IMR-90 (cell line): ENCODE results near the gene RAB11A. TPM values are rescaled to one million over a fixed set of nuclear protein-coding genes. Genes with fewer than 3 reads are reported as not detected.

ENCODE experiments used
- ATAC-seq: fragments of 200-7000 bp; cut with Tn5 transposase; 2 replicates; pipeline ENCODE4 v1.9.1; 2020; ENCODE audit warnings: low read depth, mild to moderate bottlenecking, moderate library complexity
- BruUV-seq: library from RNA; stranded (reverse); fragments of 400-500 nt; replicated peaks from 2 replicates; lab custom pipeline; 2021; lab: Mats Ljungman, UMichigan
- CTCF ChIA-PET: fragments of 300-600 bp; formaldehyde crosslinking; extraction: SDS; loops from one replicate; lab custom pipeline; 2021; ENCODE audit warnings: antibody characterized with exemption; lab: Yijun Ruan, JAX
- POLR2A ChIA-PET: fragments of 300-600 bp; sonication (Branson Sonifier 250); formaldehyde crosslinking; loops from one replicate; lab custom pipeline; 2022; ENCODE audit warnings: antibody characterized with exemption; ENCODE audit not compliant: unreplicated experiment; lab: Charles Lee
- DNase-seq: peaks from one replicate; pipeline ENCODE4 v3.0.0; 2013
- H2AFZ ChIP-seq: replicated peaks from 2 replicates; pipeline ENCODE3; 2013; ENCODE audit warnings: low read length, mild to moderate bottlenecking; ENCODE audit not compliant: poor library complexity
- H2AK5ac ChIP-seq: 2 replicates; pipeline ENCODE4 v1.6.1; 2013; ENCODE audit warnings: low read depth, low read length, inconsistent platforms
- H2AK9ac ChIP-seq: replicated peaks from 2 replicates; pipeline ENCODE3; 2013; ENCODE audit warnings: mild to moderate bottlenecking, low read depth, low read length, moderate library complexity; ENCODE audit not compliant: poor library complexity
- H2BK120ac ChIP-seq: 2 replicates; pipeline ENCODE4 v1.6.1; 2013; ENCODE audit warnings: low read depth, low read length, inconsistent platforms
- H2BK15ac ChIP-seq: 3 replicates; pipeline ENCODE4 v1.6.1; 2013; ENCODE audit warnings: low read depth, low read length, inconsistent platforms
- H2BK20ac ChIP-seq: 2 replicates; pipeline ENCODE4 v1.6.1; 2013; ENCODE audit warnings: low read depth, mild to moderate bottlenecking, inconsistent platforms, low read length, moderate library complexity
- H2BK5ac ChIP-seq: 2 replicates; pipeline ENCODE4 v1.6.1; 2013; ENCODE audit warnings: mild to moderate bottlenecking, low read depth, low read length, inconsistent platforms; ENCODE audit not compliant: poor library complexity, severe bottlenecking
- H3K14ac ChIP-seq: replicated peaks from 2 replicates; pipeline ENCODE4 v1.6.1; 2013; ENCODE audit warnings: low read depth, low read length, inconsistent platforms
- H3K18ac ChIP-seq: 2 replicates; pipeline ENCODE4 v1.6.1; 2013; ENCODE audit warnings: low read depth, low read length, control low read depth
- H3K23ac ChIP-seq: 2 replicates; pipeline ENCODE4 v1.6.1; 2013; ENCODE audit warnings: low read depth, low read length, inconsistent platforms
- H3K27ac ChIP-seq: 2 replicates; pipeline ENCODE4 v1.5.1; 2013; ENCODE audit warnings: mild to moderate bottlenecking, control low read depth, low read length; ENCODE audit not compliant: insufficient read depth
- H3K27me3 ChIP-seq: 2 replicates; pipeline ENCODE4 v1.6.1; 2013; ENCODE audit warnings: low read length; ENCODE audit not compliant: control insufficient read depth, insufficient read depth
- H3K36me3 ChIP-seq: 2 replicates; pipeline ENCODE4 v1.6.1; 2013; ENCODE audit warnings: low read length, mixed read lengths; ENCODE audit not compliant: control insufficient read depth, insufficient read depth
- H3K4ac ChIP-seq: 2 replicates; pipeline ENCODE4 v1.6.1; 2013; ENCODE audit warnings: low read depth, low read length, inconsistent platforms
- H3K4me1 ChIP-seq: 2 replicates; pipeline ENCODE4 v1.6.1; 2013; ENCODE audit warnings: low read length, mixed read lengths; ENCODE audit not compliant: control insufficient read depth, insufficient read depth
- H3K4me2 ChIP-seq: 2 replicates; pipeline ENCODE4 v1.6.1; 2013; ENCODE audit warnings: low read depth, mild to moderate bottlenecking, control low read depth, low read length, moderate library complexity
- H3K4me3 ChIP-seq: 2 replicates; pipeline ENCODE4 v1.5.1; 2013; ENCODE audit warnings: low read depth, mild to moderate bottlenecking, control low read depth, low read length, moderate library complexity; ENCODE audit not compliant: insufficient read depth
- H3K56ac ChIP-seq: 2 replicates; pipeline ENCODE4 v1.6.1; 2013; ENCODE audit warnings: low read length, inconsistent platforms; ENCODE audit not compliant: insufficient read depth; ENCODE audit errors: extremely low read depth
- H3K79me1 ChIP-seq, 2 experiments: 2 replicates each; pipeline ENCODE4 v1.6.1; 2013; ENCODE audit warnings: low read length in 2 of 2, inconsistent platforms in 1 of 2, low read depth in 1 of 2
- H3K9ac ChIP-seq: 2 replicates; pipeline ENCODE4 v1.6.1; 2013; ENCODE audit warnings: low read depth, low read length, control low read depth
- H3K9me1 ChIP-seq: 2 replicates; pipeline ENCODE4 v1.6.1; 2013; ENCODE audit warnings: low read length, inconsistent platforms; ENCODE audit not compliant: insufficient read depth
- H3K9me3 ChIP-seq: 2 replicates; pipeline ENCODE4 v1.6.1; 2013; ENCODE audit warnings: low read length; ENCODE audit not compliant: control insufficient read depth, insufficient read depth
- H4K20me1 ChIP-seq: 2 replicates; pipeline ENCODE4 v1.6.1; 2013; ENCODE audit warnings: low read length, inconsistent platforms; ENCODE audit not compliant: insufficient read depth
- H4K5ac ChIP-seq: 2 replicates; pipeline ENCODE4 v1.6.1; 2013; ENCODE audit warnings: mild to moderate bottlenecking, low read depth, low read length, control low read depth
- H4K8ac ChIP-seq, 2 experiments: 2 replicates each; pipeline ENCODE4 v1.6.1; 2013; ENCODE audit warnings: low read depth in 2 of 2, low read length in 2 of 2, control low read depth in 1 of 2, inconsistent platforms in 1 of 2
- H4K91ac ChIP-seq: 2 replicates; pipeline ENCODE4 v1.6.1; 2013; ENCODE audit warnings: low read depth, low read length, inconsistent platforms; ENCODE audit not compliant: insufficient read depth
- CEBPB ChIP-seq: IDR thresholded peaks from 2 replicates; pipeline ENCODE4 v1.6.1; 2012; ENCODE audit warnings: low read depth, low read length, improper control_type of control experiment
- SMC3 ChIP-seq: fragments of 150-350 bp; IDR thresholded peaks from 2 replicates; pipeline ENCODE4 v1.6.1; 2016; ENCODE audit warnings: low read depth, mild to moderate bottlenecking, antibody characterized with exemption, low read length, moderate library complexity
- WGBS, 2 experiments: methylation state at CpG; one replicate each; pipeline versions ENCODE4 v1.1.5 to v1.1.7; 2013; ENCODE audit warnings: missing lambda C conversion rate in 2 of 2; ENCODE audit not compliant: insufficient read length in 1 of 2; ENCODE audit errors: extremely low coverage in 2 of 2; 5-methylcytosine and 5-hydroxymethylcytosine counted together
- dilution Hi-C: fragments of 300-500 bp; cut with HindIII; formaldehyde crosslinking; loops from one replicate; pipeline ENCODE4 v1.14.3; 2018; ENCODE audit warnings: low sequenced_read_pairs; ENCODE audit not compliant: unreplicated experiment
- in situ Hi-C: fragments of 300-500 bp; cut with MboI; formaldehyde crosslinking; loops from 3 replicates; pipeline ENCODE4 v1.14.3; 2019; ENCODE audit warnings: low sequenced_read_pairs, inconsistent platforms, mixed read lengths
- intact Hi-C: fragments of 100-400 bp; cut with micrococcal nuclease; formaldehyde crosslinking; loops from 2 replicates; pipeline ENCODE4 v1.10.0; 2022
- polyA plus RNA-seq, 3 experiments: library from polyadenylated mRNA; depleted of rRNA; stranded (reverse); fragments of >200 nt; gene quantifications; 2 replicates each; pipeline ENCODE4 v1.2.3, GENCODE V29; 2012; ENCODE audit warnings: low replicate concordance in 1 of 3
- total RNA-seq: library from RNA; depleted of rRNA; stranded (reverse); fragments of >200 nt; gene quantifications from 2 replicates; pipeline ENCODE4 v1.2.3, GENCODE V29; 2012

RAB11A gene
- total and polyA plus RNA-seq, 2 of the 4 experiments (the other 2 are of a cell fraction), result 341 to 462 TPM

DNA sequence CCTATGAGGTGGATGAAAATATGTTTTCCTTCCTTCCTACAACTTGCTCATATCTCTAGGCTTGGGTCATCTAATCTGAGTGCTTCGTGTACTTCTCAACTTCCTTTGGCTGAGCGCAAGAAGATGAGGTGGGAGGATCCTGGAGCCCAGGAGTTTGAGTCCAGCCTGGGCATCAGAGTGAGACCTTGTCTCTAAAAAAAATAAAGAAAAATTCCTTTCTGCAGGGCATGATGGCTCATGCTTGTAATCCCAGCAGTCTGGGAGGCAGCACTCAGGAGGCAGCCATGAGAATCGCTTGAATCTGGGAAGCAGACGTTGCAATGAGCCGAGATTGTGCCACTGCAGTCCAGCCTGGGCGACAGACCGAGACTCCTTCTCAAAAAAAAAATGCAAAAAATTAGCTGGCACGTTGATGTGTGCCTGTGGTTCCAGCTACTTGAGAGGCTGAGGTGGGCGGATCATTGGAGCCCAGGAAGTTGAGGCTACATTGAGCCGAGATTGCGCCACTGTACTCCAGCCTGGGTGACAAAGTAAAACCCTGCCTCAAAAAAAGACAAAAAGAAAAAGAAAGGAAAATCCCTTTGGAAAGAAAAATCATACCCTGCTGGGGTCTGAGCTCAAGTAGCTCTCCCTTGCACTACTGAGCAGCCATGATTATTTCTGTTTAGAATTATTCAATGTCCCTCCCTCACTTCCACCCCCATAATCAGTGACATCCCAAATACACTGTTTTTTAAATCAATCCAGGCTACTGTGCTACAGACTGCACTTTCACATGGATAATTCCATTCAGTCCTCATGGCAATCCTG, 28.0 kb upstream of the RAB11A start:
- H3K18ac ChIP-seq, result no peak overlapping the region
- intact Hi-C loops (loop anchor here (10.0 kb wide), 1 partner anchor 87 kb away; no protein-coding TSS in a partner anchor), in situ Hi-C loops (no loop called here), dilution Hi-C loops (no loop called here)
- no peaks in the 10 kb centered on the region for H3K9me1 ChIP-seq
- no peak overlapping the region for H2BK5ac ChIP-seq
- H2BK120ac ChIP-seq, result no peak overlapping the region
- H3K4me1 ChIP-seq, result peaks cover 2% of the 10 kb centered on the region; the same call in 1 of the 2 replicates
- WGBS, 2 experiments, result 42% methylated on average over 8 of the region's 11 CpGs; no CpG with 5 or more reads in 1 of the 2 experiments
- no peak overlapping the region for H3K4me2 ChIP-seq
- BruUV-seq, result no TSS peak
- no peak overlapping the region for H3K9ac ChIP-seq
- CTCF ChIA-PET, result interaction anchor here (0.8 to 1.1 kb wide), 2 partner anchors 9 to 21 kb away, joined by 3 read pairs; no protein-coding TSS in a partner anchor
- no peaks in the 10 kb centered on the region for H3K27me3 ChIP-seq
- H2BK20ac ChIP-seq, result no peak overlapping the region
- H2AK9ac ChIP-seq, result no peak overlapping the region
- H3K79me1 ChIP-seq, result no peaks in the 10 kb centered on the region
- TF ChIP-seq SMC3 (no peak), CEBPB (peak; percentile 40; the same call in 1 of the 2 replicates)
- peak; percentile 70 for ATAC-seq
- no peak overlapping the region for H3K56ac ChIP-seq
- H2BK15ac ChIP-seq, result no peak overlapping the region
- H4K91ac ChIP-seq, result no peak overlapping the region
- H4K20me1 ChIP-seq, result no peaks in the 10 kb centered on the region
- no peak overlapping the region for H3K23ac ChIP-seq
- peak; percentile 22 for DNase-seq
- H3K4ac ChIP-seq, result no peak overlapping the region
- POLR2A ChIA-PET, result no interaction called here
- H3K14ac ChIP-seq, result peak overlapping the region; percentile 59; the same call in 1 of the 2 replicates
- no peak overlapping the region for H4K8ac ChIP-seq
- no peak overlapping the region for H3K4me3 ChIP-seq
- H3K36me3 ChIP-seq, result no peaks in the 10 kb centered on the region
- H3K9me3 ChIP-seq, result no peaks in the 10 kb centered on the region
- H2AFZ ChIP-seq, result peak overlapping the region; percentile 9
- no peak overlapping the region for H3K27ac ChIP-seq
- H2AK5ac ChIP-seq, result no peak overlapping the region
- H4K5ac ChIP-seq, result no peak overlapping the region
